Measurements from ENCODE around the gene NFS1.

DNA sequence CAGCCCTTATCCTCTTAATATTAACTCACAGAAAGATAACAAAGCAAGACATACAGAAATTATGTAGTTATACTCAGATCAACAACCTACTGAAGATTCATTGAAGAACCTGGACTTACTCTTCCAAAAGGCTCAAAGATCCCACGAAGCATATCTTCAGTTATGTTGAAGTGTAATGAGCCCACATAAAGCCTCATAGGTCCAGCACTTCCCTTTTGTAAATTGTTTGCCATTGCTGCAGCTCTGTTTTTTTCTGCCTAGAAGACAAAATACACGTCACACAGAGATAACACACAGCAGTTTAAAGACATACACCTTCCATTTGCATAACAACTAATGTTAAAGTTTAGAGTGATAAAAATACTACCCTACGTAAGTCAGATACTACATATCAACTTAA lies 22.5 kb upstream of the NFS1 start:
- TF ChIP-seq, protein P1, sequence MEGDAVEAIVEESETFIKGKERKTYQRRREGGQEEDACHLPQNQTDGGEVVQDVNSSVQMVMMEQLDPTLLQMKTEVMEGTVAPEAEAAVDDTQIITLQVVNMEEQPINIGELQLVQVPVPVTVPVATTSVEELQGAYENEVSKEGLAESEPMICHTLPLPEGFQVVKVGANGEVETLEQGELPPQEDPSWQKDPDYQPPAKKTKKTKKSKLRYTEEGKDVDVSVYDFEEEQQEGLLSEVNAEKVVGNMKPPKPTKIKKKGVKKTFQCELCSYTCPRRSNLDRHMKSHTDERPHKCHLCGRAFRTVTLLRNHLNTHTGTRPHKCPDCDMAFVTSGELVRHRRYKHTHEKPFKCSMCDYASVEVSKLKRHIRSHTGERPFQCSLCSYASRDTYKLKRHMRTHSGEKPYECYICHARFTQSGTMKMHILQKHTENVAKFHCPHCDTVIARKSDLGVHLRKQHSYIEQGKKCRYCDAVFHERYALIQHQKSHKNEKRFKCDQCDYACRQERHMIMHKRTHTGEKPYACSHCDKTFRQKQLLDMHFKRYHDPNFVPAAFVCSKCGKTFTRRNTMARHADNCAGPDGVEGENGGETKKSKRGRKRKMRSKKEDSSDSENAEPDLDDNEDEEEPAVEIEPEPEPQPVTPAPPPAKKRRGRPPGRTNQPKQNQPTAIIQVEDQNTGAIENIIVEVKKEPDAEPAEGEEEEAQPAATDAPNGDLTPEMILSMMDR (IDR thresholded peaks at IDR 0.05; ENCODE audit: borderline replicate concordance, extremely low read depth, low read length, poor library complexity, severe bottlenecking), result no peak
- TF ChIP-seq EZH2 (IDR thresholded peaks at IDR 0.05; ENCODE audit: borderline replicate concordance, low read depth, low read length, severe bottlenecking), result no peak

Data from DND-41 (cell line).